Skin of body (tissue), 2 donors: ENCODE measurements around the gene PIK3CD. TPM values are rescaled to one million over a fixed set of nuclear protein-coding genes. Genes with fewer than 3 reads are reported as not detected.

Source experiments
- DNase-seq: peaks from one replicate; lab custom pipeline; 2025; lab: John Stamatoyannopoulos, UW
- total RNA-seq: library from RNA; depleted of rRNA; stranded (reverse); fragments of >200 nt; gene quantifications from one replicate; pipeline ENCODE4 v1.2.3, GENCODE V29; 2014

Gene PIK3CD
- 3.8 TPM for total RNA-seq

DNA sequence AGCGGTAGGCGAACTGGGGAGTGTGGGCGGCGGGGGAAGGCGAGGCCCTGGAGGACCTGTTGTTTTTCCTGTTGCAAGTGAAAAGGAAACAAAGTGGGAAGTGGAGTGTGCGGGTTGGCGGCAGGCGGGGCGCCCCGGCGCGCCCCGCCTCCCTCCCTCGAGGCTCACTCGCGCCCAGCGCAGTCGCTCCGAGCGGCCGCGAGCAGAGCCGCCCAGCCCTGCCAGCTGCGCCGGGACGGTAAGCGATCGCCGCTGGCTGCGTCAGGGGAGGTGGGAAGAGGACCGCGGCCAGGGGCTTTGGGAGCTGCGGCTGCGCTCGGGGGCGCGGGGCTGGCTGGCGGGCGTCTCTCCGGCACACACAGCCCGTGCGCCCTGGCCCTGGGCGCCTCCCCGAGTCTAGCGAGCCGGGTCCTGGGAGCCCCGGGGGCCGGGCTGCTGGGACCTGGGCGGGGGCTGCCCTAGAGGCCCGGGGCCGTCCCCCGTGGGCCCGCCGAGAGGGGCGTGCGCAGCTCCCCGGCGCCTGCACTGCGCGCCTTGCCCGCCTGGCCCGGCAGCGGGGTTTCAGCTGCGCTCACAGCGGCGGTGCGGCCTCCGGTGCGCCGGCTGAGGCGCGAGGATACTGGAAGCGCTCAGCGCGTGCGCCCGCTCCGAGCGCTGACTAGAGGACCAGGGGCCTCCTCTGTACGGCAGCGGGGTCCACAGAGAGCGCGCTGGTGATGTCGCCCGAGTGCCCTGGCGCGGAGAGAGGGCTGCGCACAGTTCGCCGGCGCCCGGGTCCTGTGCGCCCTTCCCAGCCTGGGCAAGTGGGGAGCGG is at the start of gene PIK3CD:
Gene PIK3CD, plus strand, starts transcription at position 167 of the 814 bp plus-strand sequence. CDS start 58,725 bp downstream, outside the sequence.
- no peak for DNase-seq

GRCh38 chr1:9601942-9602793 is 49.4 kb upstream of the PIK3CD start:
- DNase-seq = no peak

DNA sequence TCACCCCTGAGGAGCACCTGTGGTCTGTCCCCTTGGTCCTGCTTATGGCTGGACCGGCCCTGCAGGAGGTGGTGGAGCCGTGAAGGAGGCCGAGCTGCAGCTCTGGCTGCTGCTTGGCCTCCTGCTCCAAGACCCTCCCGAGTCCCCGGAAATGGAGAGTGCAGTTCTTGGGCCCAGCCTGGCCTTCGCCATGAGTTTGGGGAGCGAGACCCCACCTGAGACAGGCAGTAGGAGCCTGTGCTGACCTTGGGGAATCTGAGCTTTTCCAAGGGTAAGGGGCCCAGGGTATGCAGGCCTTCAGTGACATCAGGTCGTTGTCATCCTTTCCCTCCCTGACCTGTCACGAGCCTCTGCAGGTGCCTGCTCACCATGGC is 48.8 kb upstream of the PIK3CD start:
- DNase-seq = no peak

- DNase-seq = no peak
These were observed 48.2 kb upstream of the PIK3CD start for GRCh38 chr1:9603307-9603706.

DNA sequence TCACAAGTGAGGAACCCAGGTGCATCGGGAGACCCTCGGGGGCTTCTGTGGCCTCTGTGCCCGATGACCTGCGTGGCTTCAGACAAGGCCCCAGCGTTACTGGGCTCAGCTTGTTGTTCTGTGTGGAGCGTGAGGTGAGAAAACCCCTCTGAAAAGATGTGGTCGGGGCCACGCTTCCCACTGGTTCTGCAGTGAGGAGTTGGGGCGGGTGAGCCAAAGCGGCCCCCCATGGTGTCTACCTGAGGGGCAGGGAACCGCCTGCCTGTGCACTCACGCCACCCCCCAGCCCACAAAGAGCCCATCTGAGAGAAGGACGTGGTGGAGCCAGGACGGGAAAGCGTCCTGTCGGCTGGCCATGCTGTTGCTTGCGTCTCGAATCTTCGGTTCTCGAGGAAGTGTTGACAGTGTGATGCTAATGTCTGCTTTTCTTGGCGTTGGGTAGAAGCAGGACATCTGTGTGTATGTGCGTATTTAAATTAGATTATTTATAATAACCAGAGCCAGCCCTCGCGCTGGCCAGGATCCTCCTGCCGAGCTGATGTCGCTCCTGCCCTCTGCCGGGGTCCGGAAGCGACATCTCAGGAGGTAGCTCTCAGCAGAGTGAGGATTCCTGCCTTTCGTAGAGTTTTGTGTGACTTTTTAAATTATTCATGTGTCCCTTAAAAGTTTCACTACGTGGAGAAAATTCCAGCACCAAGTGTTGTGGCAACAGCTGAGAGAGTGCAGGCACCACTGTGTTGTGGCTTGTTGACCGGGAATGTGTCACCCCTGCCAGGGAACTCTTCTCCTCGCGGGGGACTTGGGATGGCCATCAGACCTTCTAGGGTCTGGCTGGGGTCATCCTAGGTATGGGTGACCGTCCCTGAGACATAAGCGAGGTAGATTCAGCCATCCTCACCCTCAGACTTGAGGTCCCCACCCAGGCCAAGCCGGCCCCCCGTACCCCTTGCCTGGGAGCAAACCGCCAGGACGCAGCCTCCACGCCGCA is 47.5 kb upstream of the PIK3CD start:
- no peak for DNase-seq

DNA sequence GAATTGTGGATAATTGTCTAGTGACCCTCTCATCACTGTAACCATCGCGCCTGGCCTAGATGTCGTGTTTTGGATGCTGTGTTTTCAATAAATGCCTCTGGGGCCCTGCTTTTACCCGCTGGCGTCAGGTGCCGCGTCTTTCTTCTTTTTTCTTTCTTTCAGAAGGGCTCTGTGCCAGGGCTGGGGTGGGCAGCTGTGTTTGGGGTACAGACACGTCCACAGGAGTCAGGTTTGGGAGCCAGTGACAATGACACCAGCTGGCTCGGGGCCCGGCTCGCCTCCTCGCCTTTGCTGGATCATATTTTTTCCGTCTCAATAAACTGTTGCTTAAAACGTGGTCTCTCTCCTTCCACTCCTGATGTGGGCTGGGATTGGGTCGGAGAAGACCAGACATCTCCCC is 46.7 kb upstream of the PIK3CD start:
- no peak for DNase-seq

- DNase-seq = no peak
These were observed 45.5 kb upstream of the PIK3CD start for GRCh38 chr1:9605946-9606455.

DNA sequence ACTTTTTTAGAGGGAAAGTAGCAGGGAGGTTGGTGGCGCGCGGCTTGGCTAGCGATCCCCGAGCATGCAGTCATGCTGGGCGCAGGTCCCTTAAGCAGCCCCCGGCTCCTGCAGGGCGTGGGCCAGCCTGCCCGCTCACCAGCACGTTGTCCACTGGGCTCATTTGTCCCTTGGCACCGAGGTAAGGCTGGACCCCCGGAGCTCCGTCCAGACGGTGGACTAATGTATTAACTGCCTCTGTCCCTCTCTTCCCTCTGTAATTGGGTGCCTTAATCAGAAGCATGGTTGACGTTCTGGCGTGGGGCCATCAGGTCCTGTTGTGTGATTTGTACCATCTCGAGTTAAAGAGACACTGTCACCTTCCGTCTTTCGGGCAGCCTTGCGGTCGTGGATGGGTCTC is 45.1 kb upstream of the PIK3CD start:
- no peak for DNase-seq

DNA sequence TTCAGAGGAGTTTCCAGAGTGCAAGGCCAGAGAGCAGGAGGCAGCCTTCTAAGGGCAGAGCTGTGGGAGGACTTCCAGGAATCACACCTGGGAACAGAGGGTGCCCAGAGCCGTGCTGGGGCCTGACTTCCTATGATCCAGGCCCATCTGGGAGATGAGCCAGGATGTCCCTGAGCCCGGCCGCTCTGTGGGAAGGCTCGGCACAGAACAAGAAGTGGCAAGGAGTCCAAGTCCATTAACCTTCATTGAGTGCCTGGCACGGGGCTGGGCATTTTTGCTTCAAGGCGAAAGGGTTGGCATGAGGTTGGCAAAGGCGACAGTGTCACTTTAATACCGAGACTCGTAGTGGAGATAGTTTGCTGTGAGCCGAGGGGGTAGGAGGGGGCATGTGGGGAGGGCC is 44.6 kb upstream of the PIK3CD start:
- no peak for DNase-seq

DNA sequence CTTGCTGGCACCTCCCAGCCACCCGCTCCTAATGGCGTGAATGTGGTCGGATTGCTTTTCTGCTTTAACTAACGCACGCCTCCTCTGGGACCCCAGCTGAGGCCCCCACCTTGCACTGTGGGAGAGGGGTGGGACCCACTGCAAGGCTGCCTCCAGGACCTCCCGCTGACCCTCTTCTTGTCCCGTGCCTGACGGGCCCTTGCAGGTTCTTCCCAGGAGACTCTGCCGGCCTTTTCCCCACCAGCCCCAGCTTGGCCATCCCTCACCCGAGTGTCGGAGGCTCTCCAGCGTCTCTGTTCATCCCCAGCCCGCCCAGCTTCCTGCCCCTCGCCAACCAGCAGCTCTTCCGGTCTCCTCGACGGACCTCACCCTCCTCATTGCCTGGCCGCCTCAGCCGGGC is 44.2 kb upstream of the PIK3CD start:
- DNase-seq = no peak

- no peak for DNase-seq
These were observed 41.5 kb upstream of the PIK3CD start for GRCh38 chr1:9609998-9610397.

- DNase-seq = no peak
These were observed 41.0 kb upstream of the PIK3CD start for GRCh38 chr1:9610548-9610947.

DNA sequence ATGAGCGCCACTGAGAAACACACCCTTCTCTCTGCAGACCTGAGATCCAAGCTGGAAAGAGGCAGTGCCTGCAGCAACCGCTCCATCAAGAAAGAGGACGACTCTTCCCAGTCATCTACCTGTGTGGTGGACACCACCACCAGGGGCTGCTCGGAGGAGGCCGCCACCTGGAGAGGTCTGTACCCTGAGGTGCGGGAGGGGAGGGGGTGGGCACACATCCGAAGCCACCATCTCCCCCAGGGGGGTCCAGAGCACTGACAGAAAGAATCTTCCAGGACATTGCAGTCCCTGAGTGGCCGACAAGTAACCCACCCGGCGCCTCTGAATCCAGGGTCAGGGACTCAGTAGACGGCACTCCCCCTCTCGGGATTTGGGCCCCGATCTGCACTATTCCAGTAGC is 39.8 kb upstream of the PIK3CD start:
- no peak for DNase-seq

DNA sequence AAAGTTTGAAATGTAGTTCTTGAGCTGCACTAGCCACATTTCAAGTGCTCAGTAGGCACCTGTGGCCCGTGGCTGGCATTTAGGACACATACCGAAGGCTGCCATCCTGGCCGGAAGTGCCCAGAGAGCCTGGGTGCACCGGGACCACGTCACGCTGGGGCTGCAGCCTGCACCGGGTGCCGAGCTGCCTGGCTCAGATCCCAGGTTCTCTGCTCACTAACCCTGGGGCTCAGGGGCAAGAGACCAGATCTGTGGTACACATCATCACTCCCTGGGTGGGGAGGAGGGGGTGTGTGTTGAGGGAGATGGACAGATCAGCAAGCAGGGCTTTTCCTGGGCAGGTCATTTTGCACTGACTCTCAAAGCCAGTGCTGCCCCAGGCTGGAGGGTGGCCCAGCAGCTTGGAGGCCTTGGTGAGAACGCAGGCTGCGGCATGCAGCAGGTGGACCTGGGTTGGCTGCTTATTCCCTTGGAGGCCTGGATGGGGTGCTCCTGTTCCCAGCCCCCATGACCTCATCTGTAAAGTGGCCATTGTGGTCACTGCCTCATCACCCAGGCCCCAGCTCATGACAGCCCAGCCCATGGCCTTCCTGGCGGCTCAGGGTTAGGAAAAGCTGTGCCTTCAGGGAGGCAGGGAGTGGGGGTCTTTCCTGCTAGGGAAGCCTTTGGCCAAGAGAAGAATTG is 39.2 kb upstream of the PIK3CD start:
- DNase-seq = no peak

DNA sequence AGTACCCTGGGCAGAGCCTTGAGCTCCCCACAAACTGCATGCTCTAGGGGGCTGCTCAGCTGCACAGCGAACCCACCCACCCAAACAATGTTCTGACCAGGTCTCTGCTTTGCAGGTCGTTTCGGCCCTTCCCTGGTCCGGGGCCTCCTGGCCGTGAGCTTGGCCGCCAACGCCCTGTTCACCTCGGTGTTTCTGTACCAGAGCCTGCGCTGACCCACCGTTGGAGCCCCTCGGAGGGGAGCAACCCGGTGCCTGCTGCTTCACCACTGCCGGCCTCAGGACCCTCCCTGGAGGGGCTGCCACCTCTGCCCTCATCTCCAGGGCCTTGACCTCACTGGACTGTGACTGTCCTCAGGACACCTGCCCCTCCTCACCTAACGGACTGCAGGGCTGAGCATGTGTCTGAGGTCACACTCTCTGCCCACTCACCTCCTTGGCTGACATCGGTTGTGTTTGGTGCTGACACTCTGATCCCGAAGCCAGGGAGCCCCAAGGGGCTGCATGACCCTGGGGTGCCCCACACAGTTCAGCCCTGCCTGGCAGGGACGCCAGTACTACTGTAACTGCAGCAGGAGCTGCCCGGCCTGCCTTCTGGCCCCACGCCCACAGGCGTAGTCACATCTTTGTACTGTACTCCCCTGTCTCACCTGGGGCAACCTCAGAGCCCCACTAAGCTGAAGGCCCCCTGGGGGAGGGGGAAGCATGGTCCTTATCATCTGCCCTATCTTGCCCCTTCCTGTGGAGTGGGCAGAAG is 38.5 kb upstream of the PIK3CD start:
- no peak for DNase-seq

- DNase-seq = no peak
These were observed 37.8 kb upstream of the PIK3CD start for GRCh38 chr1:9613625-9614299.

GRCh38 chr1:9615316-9616063 is 36.0 kb upstream of the PIK3CD start:
- no peak for DNase-seq

DNA sequence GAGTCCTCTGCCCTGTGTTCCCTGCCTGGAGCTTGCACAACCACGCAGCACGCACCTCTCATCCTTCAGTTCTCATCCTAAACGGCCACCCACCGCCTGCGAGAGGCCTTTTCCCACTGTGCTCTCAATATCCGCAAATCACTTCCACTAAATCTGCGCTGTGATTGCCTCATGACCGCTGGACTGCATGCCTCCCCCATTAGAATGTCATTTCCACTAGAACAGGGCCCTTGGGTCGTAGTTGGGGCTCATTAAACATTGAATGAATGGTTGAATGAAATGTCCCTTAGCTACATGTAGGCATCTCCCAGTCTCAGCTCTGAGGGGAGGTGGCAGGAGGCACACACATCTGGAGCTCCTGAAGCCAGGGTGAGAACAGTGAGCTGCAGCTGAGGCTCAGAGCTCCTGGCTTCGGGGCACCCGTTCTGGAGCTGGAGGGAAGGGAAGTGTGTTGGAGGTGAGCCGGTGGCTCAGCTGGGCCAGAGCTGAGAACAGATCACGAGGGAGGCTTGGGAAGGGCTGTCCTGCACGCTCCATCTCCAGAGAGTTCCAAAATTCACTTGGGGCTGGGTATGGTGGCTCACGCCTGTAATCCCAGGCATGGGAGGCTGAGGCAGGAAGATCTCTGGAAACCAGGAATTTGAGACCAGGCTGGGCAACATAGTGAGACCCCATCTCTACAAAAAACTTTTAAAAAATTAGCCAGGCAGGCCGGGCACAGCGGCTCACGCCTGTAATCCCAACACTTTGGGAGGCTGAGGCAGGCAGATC is 32.4 kb upstream of the PIK3CD start:
- DNase-seq = no peak
